ENCODE results near the gene ACTR3C.

The ACTR3C gene

GRCh38 chr7:150363872-150364271 lies 40.5 kb upstream of the ACTR3C start:
- no peak for TF ChIP-seq CTCF (IDR thresholded peaks at IDR 0.05; ENCODE audit: low read depth, low read length, missing control alignments)
- H3K4me3 ChIP-seq (replicated peaks; ENCODE audit: low read depth, low read length): no peak overlapping the region
- DNase-seq (ENCODE audit: extremely low read depth, low read depth): no peak

GRCh38 chr7:150363370-150363769 lies 40.0 kb upstream of the ACTR3C start:
- no peak for TF ChIP-seq CTCF (IDR thresholded peaks at IDR 0.05; ENCODE audit: low read depth, low read length, missing control alignments)
- DNase-seq (ENCODE audit: extremely low read depth, low read depth): no peak
- H3K4me3 ChIP-seq (replicated peaks; ENCODE audit: low read depth, low read length): no peak overlapping the region

DNA sequence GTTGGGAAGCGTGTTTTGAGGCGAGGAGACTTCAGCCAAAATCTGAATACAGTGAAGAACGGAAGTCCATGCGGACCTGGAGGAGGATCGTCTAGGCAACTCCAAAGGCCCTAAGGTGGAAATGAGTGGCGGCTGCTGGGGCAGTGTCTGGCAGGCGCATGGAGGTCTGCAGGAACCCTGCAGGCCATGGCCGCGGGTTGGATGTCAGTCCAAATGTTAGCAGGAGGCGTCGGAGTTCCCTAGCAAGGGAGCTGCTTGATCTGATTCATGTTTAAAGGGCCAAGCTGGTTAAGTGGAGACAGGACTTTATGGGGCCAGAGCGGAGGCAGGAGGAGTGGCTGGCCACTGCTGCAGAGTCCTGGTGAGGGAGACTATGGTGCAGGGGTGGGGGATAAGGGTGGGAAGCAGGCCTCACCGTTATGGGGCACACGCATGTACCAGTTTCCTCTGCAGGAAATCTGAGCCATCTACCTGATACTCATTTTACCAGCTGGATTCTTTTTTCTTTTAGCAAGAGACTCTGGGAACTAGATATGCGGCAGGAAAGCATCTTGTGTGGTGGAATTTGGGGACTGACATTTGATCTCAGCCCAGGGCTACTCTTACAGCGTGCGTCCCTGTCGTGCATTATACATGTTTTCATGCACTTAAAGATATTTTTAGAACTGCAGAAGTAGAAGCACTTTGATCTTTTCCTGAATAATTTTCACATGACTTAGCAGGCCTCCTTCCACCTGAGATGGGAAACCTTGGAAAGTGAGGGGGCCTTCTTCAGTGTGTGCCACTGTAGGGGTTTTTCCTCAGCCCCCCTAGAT lies 38.7 kb upstream of the ACTR3C start:
- no peak overlapping the region for H3K4me3 ChIP-seq (replicated peaks; ENCODE audit: low read depth, low read length)
- no peak for TF ChIP-seq CTCF (IDR thresholded peaks at IDR 0.05; ENCODE audit: low read depth, low read length, missing control alignments)

DNA sequence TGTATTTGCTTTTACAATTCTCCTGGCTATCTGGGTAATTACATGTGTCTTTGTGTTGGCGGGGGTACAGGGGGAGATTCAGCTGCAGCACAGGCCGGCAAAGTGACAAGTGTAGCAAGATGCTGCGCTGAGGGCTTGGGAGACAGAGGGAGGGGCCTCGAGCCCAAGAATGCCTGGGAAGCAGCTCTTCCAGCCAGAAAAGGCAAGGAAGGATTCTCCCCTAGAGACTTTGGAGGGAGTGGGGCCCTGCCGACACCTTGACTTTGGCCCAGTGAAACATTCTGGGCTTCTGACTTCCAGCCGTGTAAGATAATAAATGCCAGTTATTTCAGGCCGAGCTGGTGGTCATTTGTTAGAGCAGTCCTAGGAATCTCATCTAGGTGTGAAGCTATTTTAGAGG lies 38.1 kb upstream of the ACTR3C start:
- no peak overlapping the region for H3K4me3 ChIP-seq (replicated peaks; ENCODE audit: low read depth, low read length)
- no peak for TF ChIP-seq CTCF (IDR thresholded peaks at IDR 0.05; ENCODE audit: low read depth, low read length, missing control alignments)
- no peak for DNase-seq (ENCODE audit: extremely low read depth, low read depth)

More for the DNA sequence above, 38.7 kb upstream of the ACTR3C start:
- no peak for DNase-seq (ENCODE audit: extremely low read depth, low read depth)

DNA sequence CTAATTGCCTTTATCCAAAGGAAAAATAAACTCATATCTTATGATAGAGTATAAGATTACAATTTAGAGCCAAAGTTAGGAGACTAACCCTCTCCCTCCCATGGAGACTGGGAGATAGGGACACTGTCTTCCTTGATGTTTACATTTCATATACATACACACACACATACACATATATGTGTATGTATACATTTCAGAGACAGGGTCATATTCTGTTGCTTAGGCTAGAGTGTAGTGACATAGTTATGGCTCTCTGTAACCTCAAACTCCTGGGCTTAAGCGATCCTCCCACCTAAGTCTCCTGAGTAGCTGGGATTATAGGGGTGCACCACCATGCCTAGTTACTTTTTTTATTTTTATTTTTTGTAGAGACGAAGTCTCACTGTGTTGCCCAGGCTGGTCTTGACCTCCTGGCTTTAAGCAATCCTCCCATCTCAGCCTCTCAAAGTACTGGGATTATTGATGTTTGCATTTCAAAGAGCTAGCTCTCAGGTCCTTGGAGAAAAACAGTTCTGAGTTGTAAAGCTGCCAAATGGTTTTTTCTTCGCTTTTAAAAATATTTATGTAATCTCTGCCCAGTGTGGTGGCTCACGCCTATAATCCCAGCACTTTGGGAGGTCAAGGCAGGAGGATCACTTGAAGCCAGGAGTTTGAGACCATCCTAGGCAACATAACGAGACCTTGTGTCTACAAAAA lies 37.2 kb upstream of the ACTR3C start:
- no peak for TF ChIP-seq CTCF (IDR thresholded peaks at IDR 0.05; ENCODE audit: low read depth, low read length, missing control alignments)
- DNase-seq (ENCODE audit: extremely low read depth, low read depth): no peak
- no peak overlapping the region for H3K4me3 ChIP-seq (replicated peaks; ENCODE audit: low read depth, low read length)

- TF ChIP-seq CTCF (IDR thresholded peaks at IDR 0.05; ENCODE audit: low read depth, low read length, missing control alignments): no peak
- DNase-seq (ENCODE audit: extremely low read depth, low read depth): no peak
- no peak overlapping the region for H3K4me3 ChIP-seq (replicated peaks; ENCODE audit: low read depth, low read length)
These were observed 36.4 kb upstream of the ACTR3C start for GRCh38 chr7:150359622-150360362.
